ENCODE results near the gene UCP2. TPM values are rescaled to one million over a fixed set of nuclear protein-coding genes. Genes with fewer than 3 reads are reported as not detected.

Gene UCP2
- total RNA-seq (100 to 1,000 TPM; 701 to 919 TPM), total RNA-seq (19.1 to 75.2 reads per million in 2 donors)

DNA sequence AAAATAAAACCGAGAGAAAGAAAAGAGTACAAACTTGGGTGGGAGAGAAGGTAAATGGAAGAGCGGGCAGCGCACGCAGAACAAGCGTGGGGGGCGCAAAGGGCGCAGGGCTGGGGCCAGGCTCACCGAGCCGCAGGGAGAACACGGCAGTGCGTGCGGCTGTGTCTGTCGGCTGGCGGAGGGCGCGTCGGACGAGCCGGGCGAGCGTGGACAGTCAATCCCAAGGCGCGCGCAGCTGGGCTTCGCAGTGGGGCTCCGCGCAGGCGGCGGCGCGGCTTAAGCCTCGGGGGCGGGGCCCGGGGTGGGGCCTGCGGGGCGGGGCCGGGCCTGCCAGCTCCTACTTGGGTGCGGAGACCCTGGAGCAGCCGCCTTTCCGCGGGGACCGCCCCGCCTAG, at the start of gene UCP2:
UCP2 (minus strand) TSS at position 249 of the 395 bp plus-strand sequence. CDS start 4,465 bp downstream, outside the sequence.
- ATAC-seq (peak; percentile 69), DNase-seq (peak; percentile 77 to 85 (median 79))
- Mint-ChIP-seq H3K27me3 (no peaks in the 10 kb centered on the region), H3K4me3 (peak within 1 kb of the TSS; percentile 100), H3K27ac (peak within 1 kb of the TSS; percentile 100), H3K4me1 (peaks cover 42% of the 10 kb centered on the region), H3K36me3 (ENCODE audit: low read depth) (peaks cover 11% of the 10 kb centered on the region)
- no peaks in the 10 kb centered on the region for H3K9me3 ChIP-seq (ENCODE audit: control insufficient read depth, low read length, poor library complexity, severe bottlenecking)

DNA sequence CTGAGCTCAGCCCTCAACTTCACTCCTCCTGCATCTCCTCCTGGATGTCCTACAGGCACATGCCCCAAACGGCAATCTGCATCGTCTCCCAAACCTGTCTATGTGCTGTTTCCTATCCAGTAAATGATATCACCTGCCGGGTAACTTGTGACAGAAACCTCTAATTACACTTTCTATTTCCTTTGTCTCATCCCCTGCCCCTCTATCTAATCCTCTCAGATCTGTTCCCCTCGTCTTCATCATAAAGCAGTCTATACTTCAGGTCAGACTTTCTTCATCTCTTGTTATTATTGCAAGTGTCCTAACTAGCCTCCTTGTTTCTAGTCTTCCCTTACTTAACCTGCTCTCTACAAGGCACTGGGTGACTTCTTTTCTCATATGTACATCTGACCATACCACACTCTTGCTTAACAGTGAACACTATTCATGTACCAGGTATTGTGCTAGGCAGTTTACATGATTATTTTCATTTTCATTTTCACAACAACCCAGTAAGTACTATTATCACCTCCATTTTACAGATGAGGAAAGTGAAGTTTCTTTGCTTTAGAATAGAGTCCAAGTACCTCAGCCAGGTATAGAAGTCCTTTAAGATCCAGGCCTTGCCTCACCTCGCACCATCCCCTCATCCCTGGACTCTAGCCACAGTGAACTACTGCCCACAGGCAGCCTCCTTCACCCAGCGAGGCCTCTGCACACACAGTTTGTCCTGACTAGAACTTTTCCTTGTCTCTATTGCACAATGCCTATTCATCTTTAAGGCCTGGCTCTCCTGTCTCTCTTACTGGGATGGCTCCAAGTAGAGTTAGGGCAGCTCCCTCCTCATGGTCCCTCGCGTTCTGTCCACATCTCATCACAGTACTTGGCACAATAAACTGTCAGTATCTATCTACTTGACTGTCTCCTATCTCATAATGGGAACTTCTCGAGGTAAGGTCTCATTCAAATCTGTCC, 48.4 kb upstream of the UCP2 start:
- H3K27me3 Mint-ChIP-seq: no peaks in the 10 kb centered on the region
- H3K4me3 Mint-ChIP-seq: peak overlapping the region; percentile 89
- peak overlapping the region; percentile 96 for H3K27ac Mint-ChIP-seq
- peaks cover 31% of the 10 kb centered on the region for H3K4me1 Mint-ChIP-seq
- DNase-seq (no peak), ATAC-seq (peak; percentile 54)
- H3K36me3 Mint-ChIP-seq (ENCODE audit: low read depth): peaks cover 8% of the 10 kb centered on the region
- no peaks in the 10 kb centered on the region for H3K9me3 ChIP-seq (ENCODE audit: control insufficient read depth, low read length, poor library complexity, severe bottlenecking)

GRCh38 chr11:74025467-74026166, 43.0 kb upstream of the UCP2 start:
- DNase-seq: no peak
- no peaks in the 10 kb centered on the region for H3K9me3 ChIP-seq (ENCODE audit: control insufficient read depth, low read length, poor library complexity, severe bottlenecking)
- Mint-ChIP-seq H3K4me3 (peak overlapping the region; percentile 12), H3K27me3 (no peaks in the 10 kb centered on the region), H3K27ac (peak overlapping the region; percentile 91), H3K4me1 (peaks cover 35% of the 10 kb centered on the region), H3K36me3 (ENCODE audit: low read depth) (peaks cover 5% of the 10 kb centered on the region)
- peak; percentile 36 for ATAC-seq

DNA sequence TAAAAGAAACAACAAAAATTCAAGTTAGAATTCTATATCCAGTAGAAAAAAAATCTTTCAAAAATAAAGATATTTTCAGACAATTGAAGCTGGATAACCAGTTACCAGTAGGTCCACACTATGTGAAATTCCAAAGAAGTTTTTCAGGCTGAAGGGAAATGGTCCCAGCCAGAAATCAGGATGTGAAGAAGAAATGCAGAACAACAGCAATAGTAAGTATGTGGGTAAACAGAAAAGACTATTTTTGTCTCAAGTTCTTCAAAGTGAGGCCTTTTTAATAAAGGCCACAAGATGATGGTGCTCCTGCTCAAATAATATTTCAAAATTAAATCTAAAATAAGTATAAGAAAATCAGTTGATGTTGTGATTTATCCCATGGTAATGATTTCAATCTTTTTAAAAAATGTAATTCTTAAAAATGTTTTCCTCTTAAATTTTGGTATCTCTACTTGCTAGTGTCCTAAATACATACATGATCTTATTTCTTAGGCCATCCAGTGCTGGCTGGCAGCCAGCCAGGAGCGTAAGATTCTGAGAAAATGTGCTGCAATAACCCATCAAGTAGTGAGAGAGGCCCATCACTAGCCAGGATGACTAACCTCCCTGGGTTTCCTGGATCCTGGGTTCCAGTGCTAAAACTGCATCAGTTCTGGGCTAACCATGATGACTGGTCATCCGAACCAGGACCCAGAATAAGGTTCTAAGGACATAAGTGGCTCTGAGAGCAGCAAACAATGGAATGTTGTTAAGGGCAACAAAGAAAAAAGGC, 41.8 kb upstream of the UCP2 start:
- Mint-ChIP-seq H3K4me3 (no peak overlapping the region), H3K27me3 (no peaks in the 10 kb centered on the region), H3K4me1 (peaks cover 30% of the 10 kb centered on the region), H3K27ac (peak overlapping the region; percentile 91), H3K36me3 (ENCODE audit: low read depth) (peaks cover 5% of the 10 kb centered on the region)
- ATAC-seq (no peak), DNase-seq (no peak)
- H3K9me3 ChIP-seq (ENCODE audit: control insufficient read depth, low read length, poor library complexity, severe bottlenecking): no peaks in the 10 kb centered on the region

GRCh38 chr11:74023276-74023675, 40.6 kb upstream of the UCP2 start:
- DNase-seq (no peak), ATAC-seq (no peak)
- no peaks in the 10 kb centered on the region for H3K9me3 ChIP-seq (ENCODE audit: control insufficient read depth, low read length, poor library complexity, severe bottlenecking)
- peak overlapping the region; percentile 65 for H3K27ac Mint-ChIP-seq
- no peak overlapping the region for H3K4me3 Mint-ChIP-seq
- H3K36me3 Mint-ChIP-seq (ENCODE audit: low read depth): peaks cover 3% of the 10 kb centered on the region
- H3K4me1 Mint-ChIP-seq: peaks cover 27% of the 10 kb centered on the region
- no peaks in the 10 kb centered on the region for H3K27me3 Mint-ChIP-seq

GRCh38 chr11:74022546-74022945, 39.9 kb upstream of the UCP2 start:
- no peak overlapping the region for H3K4me3 Mint-ChIP-seq
- no peak overlapping the region for H3K27ac Mint-ChIP-seq
- no peaks in the 10 kb centered on the region for H3K27me3 Mint-ChIP-seq
- peaks cover 3% of the 10 kb centered on the region for H3K9me3 ChIP-seq (ENCODE audit: control insufficient read depth, low read length, poor library complexity, severe bottlenecking)
- H3K36me3 Mint-ChIP-seq (ENCODE audit: low read depth): peaks cover 2% of the 10 kb centered on the region
- no peak for ATAC-seq
- H3K4me1 Mint-ChIP-seq: peaks cover 23% of the 10 kb centered on the region
- DNase-seq: no peak

- Mint-ChIP-seq H3K4me1 (peaks cover 23% of the 10 kb centered on the region), H3K27ac (no peak overlapping the region), H3K27me3 (no peaks in the 10 kb centered on the region), H3K36me3 (ENCODE audit: low read depth) (peaks cover 2% of the 10 kb centered on the region), H3K4me3 (no peak overlapping the region)
- peaks cover 3% of the 10 kb centered on the region for H3K9me3 ChIP-seq (ENCODE audit: control insufficient read depth, low read length, poor library complexity, severe bottlenecking)
- ATAC-seq (no peak), DNase-seq (no peak)
Measured at GRCh38 chr11:74021998-74022397, 39.4 kb upstream of the UCP2 start.

DNA sequence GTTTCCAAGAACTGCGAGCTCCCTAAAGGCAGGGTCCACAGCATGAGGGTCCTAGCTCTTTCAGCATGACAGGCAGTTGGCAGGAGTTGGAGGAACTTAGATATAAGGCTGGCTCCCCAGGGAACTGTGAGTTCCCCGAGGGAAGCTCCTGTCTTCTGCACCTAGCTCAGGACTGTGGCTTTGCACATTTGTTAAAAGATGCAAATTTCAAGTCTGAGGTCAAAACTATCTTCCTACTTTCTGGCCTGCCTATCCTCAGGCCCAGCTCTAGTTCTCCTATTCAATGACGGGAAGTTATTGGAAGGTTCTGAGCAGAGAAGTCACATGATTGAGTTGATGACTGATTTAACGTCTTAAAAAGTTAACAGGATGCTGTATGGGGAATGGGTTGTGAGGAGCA, 37.9 kb upstream of the UCP2 start:
- H3K9me3 ChIP-seq (ENCODE audit: control insufficient read depth, low read length, poor library complexity, severe bottlenecking): peaks cover 3% of the 10 kb centered on the region
- DNase-seq: no peak
- no peak overlapping the region for H3K27ac Mint-ChIP-seq
- ATAC-seq: peak; percentile 19
- no peak overlapping the region for H3K4me3 Mint-ChIP-seq
- no peaks in the 10 kb centered on the region for H3K36me3 Mint-ChIP-seq (ENCODE audit: low read depth)
- no peaks in the 10 kb centered on the region for H3K27me3 Mint-ChIP-seq
- H3K4me1 Mint-ChIP-seq: peaks cover 24% of the 10 kb centered on the region

GRCh38 chr11:74019860-74020259, 37.2 kb upstream of the UCP2 start:
- Mint-ChIP-seq H3K36me3 (ENCODE audit: low read depth) (no peaks in the 10 kb centered on the region), H3K27ac (no peak overlapping the region), H3K4me3 (peak overlapping the region; percentile 16), H3K4me1 (peaks cover 27% of the 10 kb centered on the region), H3K27me3 (no peaks in the 10 kb centered on the region)
- DNase-seq (no peak), ATAC-seq (peak; percentile 58)
- peaks cover 3% of the 10 kb centered on the region for H3K9me3 ChIP-seq (ENCODE audit: control insufficient read depth, low read length, poor library complexity, severe bottlenecking)

GRCh38 chr11:74019104-74019738, 36.6 kb upstream of the UCP2 start:
- Mint-ChIP-seq H3K36me3 (ENCODE audit: low read depth) (no peaks in the 10 kb centered on the region), H3K27me3 (no peaks in the 10 kb centered on the region), H3K4me3 (peak overlapping the region; percentile 16), H3K27ac (no peak overlapping the region), H3K4me1 (peaks cover 31% of the 10 kb centered on the region)
- DNase-seq (no peak), ATAC-seq (no peak)
- peaks cover 3% of the 10 kb centered on the region for H3K9me3 ChIP-seq (ENCODE audit: control insufficient read depth, low read length, poor library complexity, severe bottlenecking)

GRCh38 chr11:74018331-74019005, 35.8 kb upstream of the UCP2 start:
- H3K4me3 Mint-ChIP-seq: no peak overlapping the region

DNA sequence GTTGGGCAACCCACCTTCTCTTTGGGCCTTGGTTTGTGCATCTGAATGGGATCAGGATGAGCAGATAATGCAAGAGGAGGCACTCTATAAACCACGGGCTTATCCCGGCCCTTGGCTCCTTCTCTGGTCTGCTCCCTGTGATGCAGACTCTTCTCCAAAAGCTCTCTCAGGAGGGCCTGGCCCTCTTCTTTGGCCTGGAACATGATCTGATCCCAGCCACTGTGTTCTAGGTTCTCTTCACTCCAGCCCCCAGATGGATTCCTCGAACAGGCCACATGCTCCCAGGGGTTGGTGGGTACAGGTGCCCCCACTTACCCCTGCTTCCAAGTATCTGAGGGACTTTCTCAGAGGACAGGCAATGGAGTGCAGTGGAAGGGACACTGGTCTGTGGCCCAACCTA, 35.0 kb upstream of the UCP2 start:
- Mint-ChIP-seq H3K27ac (peak overlapping the region; percentile 100), H3K4me1 (peaks cover 32% of the 10 kb centered on the region), H3K36me3 (ENCODE audit: low read depth) (no peaks in the 10 kb centered on the region), H3K27me3 (no peaks in the 10 kb centered on the region), H3K4me3 (no peak overlapping the region)
- ATAC-seq (no peak), DNase-seq (no peak)
- H3K9me3 ChIP-seq (ENCODE audit: control insufficient read depth, low read length, poor library complexity, severe bottlenecking): peaks cover 3% of the 10 kb centered on the region

More at GRCh38 chr11:74018331-74019005, 35.8 kb upstream of the UCP2 start:
- DNase-seq: no peak
- Mint-ChIP-seq H3K36me3 (ENCODE audit: low read depth) (no peaks in the 10 kb centered on the region), H3K27ac (no peak overlapping the region), H3K4me1 (peaks cover 31% of the 10 kb centered on the region), H3K27me3 (no peaks in the 10 kb centered on the region)
- ATAC-seq: peak; percentile 20
- peaks cover 3% of the 10 kb centered on the region for H3K9me3 ChIP-seq (ENCODE audit: control insufficient read depth, low read length, poor library complexity, severe bottlenecking)

Measured in T-helper 17 cell (primary cell).